NCI-H446 (cell line): ENCODE measurements around the gene CHRDL2.

Source experiments
- DNase-seq, 2 experiments: peaks; one replicate each; lab custom pipeline; 2025; lab: John Stamatoyannopoulos, UW

Gene CHRDL2

GRCh38 chr11:74710281-74710938 is 20.8 kb downstream of the CHRDL2 start:
- no peak for DNase-seq

- no peak for DNase-seq
Observed at GRCh38 chr11:74709175-74709574, 22.1 kb downstream of the CHRDL2 start.

- DNase-seq: no peak
Observed at GRCh38 chr11:74707602-74708510, 23.4 kb downstream of the CHRDL2 start.

- no peak for DNase-seq
Observed at GRCh38 chr11:74707182-74707581, 24.0 kb downstream of the CHRDL2 start.

GRCh38 chr11:74703211-74703610 is 28.0 kb downstream of the CHRDL2 start:
- no peak for DNase-seq

- DNase-seq: peak; percentile 47 to 75
Observed at GRCh38 chr11:74702383-74703007, 28.7 kb downstream of the CHRDL2 start.

GRCh38 chr11:74701351-74701750 is 29.9 kb downstream of the CHRDL2 start:
- no peak for DNase-seq

GRCh38 chr11:74699615-74700396 is 31.4 kb downstream of the CHRDL2 start:
- no peak for DNase-seq

- DNase-seq: no peak
Observed at GRCh38 chr11:74697722-74698121, 33.5 kb downstream of the CHRDL2 start.

- no peak for DNase-seq
Observed at GRCh38 chr11:74696939-74697675, 34.1 kb downstream of the CHRDL2 start.

GRCh38 chr11:74696500-74696899 is 34.7 kb downstream of the CHRDL2 start:
- DNase-seq: no peak

GRCh38 chr11:74695705-74696280 is 35.4 kb downstream of the CHRDL2 start:
- no peak for DNase-seq

GRCh38 chr11:74694136-74694930 is 36.9 kb downstream of the CHRDL2 start:
- DNase-seq: no peak

GRCh38 chr11:74693531-74693930 is 37.7 kb downstream of the CHRDL2 start:
- no peak for DNase-seq

GRCh38 chr11:74691755-74692154 is 39.5 kb downstream of the CHRDL2 start:
- no peak for DNase-seq

- no peak for DNase-seq
Observed at GRCh38 chr11:74689666-74690065, 41.6 kb downstream of the CHRDL2 start.

- no peak for DNase-seq
Observed at GRCh38 chr11:74687237-74688023, 43.8 kb downstream of the CHRDL2 start.

- no peak for DNase-seq
Observed at GRCh38 chr11:74686792-74687191, 44.4 kb downstream of the CHRDL2 start.

GRCh38 chr11:74685905-74686304 is 45.3 kb downstream of the CHRDL2 start:
- DNase-seq: no peak
